ENCODE measurements around the gene API5.

The API5 gene

DNA sequence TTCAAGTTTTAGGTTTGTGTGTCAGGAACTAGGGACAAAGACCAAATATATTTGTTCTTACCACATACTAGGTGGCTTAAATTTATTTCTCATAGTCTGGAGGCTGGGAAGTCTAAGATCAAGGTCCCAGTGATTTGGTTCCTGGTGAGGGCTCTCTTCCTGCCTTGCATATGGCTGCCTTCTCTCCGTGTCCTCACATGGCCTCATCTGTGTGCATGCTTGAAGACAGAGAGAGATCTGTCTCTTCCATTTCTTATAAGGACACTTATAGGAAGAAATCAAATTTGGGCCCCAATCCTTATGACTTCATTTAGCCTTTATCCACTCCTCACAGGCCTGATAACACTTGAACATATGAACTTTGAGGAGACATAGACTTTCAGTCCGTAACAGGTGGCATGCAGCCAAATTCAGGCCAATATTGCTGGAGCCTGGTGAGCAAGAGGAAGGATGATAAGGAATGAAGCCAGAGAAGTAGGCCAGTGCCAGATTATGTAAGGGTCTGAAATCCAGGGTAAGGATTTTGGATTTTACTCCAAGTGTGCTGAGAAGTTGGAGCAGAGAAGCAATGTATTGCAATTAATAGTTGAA lies 82.1 kb downstream of the API5 start:
- TF ChIP-seq CEBPB (IDR thresholded peaks at IDR 0.05) (no peak), RAD21 (IDR thresholded peaks at IDR 0.05; ENCODE audit: low read depth) (no peak)
- TF ChIP-seq, protein P1, sequence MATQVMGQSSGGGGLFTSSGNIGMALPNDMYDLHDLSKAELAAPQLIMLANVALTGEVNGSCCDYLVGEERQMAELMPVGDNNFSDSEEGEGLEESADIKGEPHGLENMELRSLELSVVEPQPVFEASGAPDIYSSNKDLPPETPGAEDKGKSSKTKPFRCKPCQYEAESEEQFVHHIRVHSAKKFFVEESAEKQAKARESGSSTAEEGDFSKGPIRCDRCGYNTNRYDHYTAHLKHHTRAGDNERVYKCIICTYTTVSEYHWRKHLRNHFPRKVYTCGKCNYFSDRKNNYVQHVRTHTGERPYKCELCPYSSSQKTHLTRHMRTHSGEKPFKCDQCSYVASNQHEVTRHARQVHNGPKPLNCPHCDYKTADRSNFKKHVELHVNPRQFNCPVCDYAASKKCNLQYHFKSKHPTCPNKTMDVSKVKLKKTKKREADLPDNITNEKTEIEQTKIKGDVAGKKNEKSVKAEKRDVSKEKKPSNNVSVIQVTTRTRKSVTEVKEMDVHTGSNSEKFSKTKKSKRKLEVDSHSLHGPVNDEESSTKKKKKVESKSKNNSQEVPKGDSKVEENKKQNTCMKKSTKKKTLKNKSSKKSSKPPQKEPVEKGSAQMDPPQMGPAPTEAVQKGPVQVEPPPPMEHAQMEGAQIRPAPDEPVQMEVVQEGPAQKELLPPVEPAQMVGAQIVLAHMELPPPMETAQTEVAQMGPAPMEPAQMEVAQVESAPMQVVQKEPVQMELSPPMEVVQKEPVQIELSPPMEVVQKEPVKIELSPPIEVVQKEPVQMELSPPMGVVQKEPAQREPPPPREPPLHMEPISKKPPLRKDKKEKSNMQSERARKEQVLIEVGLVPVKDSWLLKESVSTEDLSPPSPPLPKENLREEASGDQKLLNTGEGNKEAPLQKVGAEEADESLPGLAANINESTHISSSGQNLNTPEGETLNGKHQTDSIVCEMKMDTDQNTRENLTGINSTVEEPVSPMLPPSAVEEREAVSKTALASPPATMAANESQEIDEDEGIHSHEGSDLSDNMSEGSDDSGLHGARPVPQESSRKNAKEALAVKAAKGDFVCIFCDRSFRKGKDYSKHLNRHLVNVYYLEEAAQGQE (IDR thresholded peaks at IDR 0.05; ENCODE audit: low read depth), result no peak
